ENCODE results near the gene IL31RA. TPM values are rescaled to one million over a fixed set of nuclear protein-coding genes. Genes with fewer than 3 reads are reported as not detected.

The IL31RA gene
- total RNA-seq, 1 experiment from 2014 or later: 0.24 TPM

- POLR2A ChIA-PET (ENCODE audit: low non-redundant PET): no interaction called here
- no peak overlapping the region for H3K4me3 ChIP-seq (ENCODE audit: low read depth, low read length, poor library complexity, severe bottlenecking)
- H3K36me3 ChIP-seq (ENCODE audit: insufficient read depth, low read length, poor library complexity, severe bottlenecking): no peaks in the 10 kb centered on the region
- CTCF ChIA-PET: no interaction called here
- H3K9me3 ChIP-seq (ENCODE audit: low read depth, low read length, poor library complexity, severe bottlenecking): no peaks in the 10 kb centered on the region
- no TSS peak for BruUV-seq (replicated peaks)
- peaks cover 16% of the 10 kb centered on the region for H3K27me3 ChIP-seq (replicated peaks; ENCODE audit: insufficient read depth, low read depth, low read length, poor library complexity)
- intact Hi-C loops (cut with micrococcal nuclease; ENCODE audit: unreplicated experiment): no loop called here
- no peak overlapping the region for H3K27ac ChIP-seq (ENCODE audit: low read depth, low read length, poor library complexity, severe bottlenecking)
- no peaks in the 10 kb centered on the region for H3K4me1 ChIP-seq (ENCODE audit: insufficient read depth, low read length, poor library complexity, severe bottlenecking)
- TF ChIP-seq, protein P1, sequence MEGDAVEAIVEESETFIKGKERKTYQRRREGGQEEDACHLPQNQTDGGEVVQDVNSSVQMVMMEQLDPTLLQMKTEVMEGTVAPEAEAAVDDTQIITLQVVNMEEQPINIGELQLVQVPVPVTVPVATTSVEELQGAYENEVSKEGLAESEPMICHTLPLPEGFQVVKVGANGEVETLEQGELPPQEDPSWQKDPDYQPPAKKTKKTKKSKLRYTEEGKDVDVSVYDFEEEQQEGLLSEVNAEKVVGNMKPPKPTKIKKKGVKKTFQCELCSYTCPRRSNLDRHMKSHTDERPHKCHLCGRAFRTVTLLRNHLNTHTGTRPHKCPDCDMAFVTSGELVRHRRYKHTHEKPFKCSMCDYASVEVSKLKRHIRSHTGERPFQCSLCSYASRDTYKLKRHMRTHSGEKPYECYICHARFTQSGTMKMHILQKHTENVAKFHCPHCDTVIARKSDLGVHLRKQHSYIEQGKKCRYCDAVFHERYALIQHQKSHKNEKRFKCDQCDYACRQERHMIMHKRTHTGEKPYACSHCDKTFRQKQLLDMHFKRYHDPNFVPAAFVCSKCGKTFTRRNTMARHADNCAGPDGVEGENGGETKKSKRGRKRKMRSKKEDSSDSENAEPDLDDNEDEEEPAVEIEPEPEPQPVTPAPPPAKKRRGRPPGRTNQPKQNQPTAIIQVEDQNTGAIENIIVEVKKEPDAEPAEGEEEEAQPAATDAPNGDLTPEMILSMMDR (conservative IDR thresholded peaks at IDR 0.05; ENCODE audit: low read depth, low read length): no peak
- TF ChIP-seq EZH2 (IDR thresholded peaks at IDR 0.05; ENCODE audit: borderline replicate concordance, low read depth, low read length, poor library complexity, severe bottlenecking): no peak
- DNase-seq (ENCODE audit: low spot score): no peak
Observed at GRCh38 chr5:55817030-55817429, 34.1 kb upstream of the IL31RA start.

DNA sequence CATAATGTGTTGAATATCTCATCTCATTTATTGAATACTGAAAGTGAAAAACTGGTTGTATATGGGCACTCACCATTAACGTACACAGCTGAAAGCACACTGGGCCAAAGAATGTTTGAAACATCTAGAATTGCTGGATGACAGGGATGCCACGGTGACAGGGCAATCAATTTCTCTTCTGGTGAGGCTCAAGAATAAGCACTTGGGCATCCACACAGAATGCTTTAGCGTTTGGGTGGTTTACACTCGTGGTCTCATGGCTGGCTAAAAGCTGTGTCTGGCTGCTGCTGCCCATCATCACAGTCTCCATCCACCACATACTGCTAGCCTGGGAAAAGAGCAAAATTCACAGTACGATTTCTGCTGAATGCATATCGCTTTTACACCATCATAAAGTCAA lies 30.7 kb upstream of the IL31RA start:
- POLR2A ChIA-PET (ENCODE audit: low non-redundant PET): no interaction called here
- TF ChIP-seq EZH2 (IDR thresholded peaks at IDR 0.05; ENCODE audit: borderline replicate concordance, low read depth, low read length, poor library complexity, severe bottlenecking): no peak
- TF ChIP-seq, protein P1 (conservative IDR thresholded peaks at IDR 0.05; ENCODE audit: low read depth, low read length): no peak
- no peak overlapping the region for H3K27ac ChIP-seq (ENCODE audit: low read depth, low read length, poor library complexity, severe bottlenecking)
- no peaks in the 10 kb centered on the region for H3K36me3 ChIP-seq (ENCODE audit: insufficient read depth, low read length, poor library complexity, severe bottlenecking)
- H3K27me3 ChIP-seq (replicated peaks; ENCODE audit: insufficient read depth, low read depth, low read length, poor library complexity): peaks cover 34% of the 10 kb centered on the region
- DNase-seq (ENCODE audit: low spot score): no peak
- H3K4me1 ChIP-seq (ENCODE audit: insufficient read depth, low read length, poor library complexity, severe bottlenecking): no peaks in the 10 kb centered on the region
- intact Hi-C loops (cut with micrococcal nuclease; ENCODE audit: unreplicated experiment): no loop called here
- CTCF ChIA-PET: no interaction called here
- no TSS peak for BruUV-seq (replicated peaks)
- H3K9me3 ChIP-seq (ENCODE audit: low read depth, low read length, poor library complexity, severe bottlenecking): no peaks in the 10 kb centered on the region
- H3K4me3 ChIP-seq (ENCODE audit: low read depth, low read length, poor library complexity, severe bottlenecking): no peak overlapping the region

DNA sequence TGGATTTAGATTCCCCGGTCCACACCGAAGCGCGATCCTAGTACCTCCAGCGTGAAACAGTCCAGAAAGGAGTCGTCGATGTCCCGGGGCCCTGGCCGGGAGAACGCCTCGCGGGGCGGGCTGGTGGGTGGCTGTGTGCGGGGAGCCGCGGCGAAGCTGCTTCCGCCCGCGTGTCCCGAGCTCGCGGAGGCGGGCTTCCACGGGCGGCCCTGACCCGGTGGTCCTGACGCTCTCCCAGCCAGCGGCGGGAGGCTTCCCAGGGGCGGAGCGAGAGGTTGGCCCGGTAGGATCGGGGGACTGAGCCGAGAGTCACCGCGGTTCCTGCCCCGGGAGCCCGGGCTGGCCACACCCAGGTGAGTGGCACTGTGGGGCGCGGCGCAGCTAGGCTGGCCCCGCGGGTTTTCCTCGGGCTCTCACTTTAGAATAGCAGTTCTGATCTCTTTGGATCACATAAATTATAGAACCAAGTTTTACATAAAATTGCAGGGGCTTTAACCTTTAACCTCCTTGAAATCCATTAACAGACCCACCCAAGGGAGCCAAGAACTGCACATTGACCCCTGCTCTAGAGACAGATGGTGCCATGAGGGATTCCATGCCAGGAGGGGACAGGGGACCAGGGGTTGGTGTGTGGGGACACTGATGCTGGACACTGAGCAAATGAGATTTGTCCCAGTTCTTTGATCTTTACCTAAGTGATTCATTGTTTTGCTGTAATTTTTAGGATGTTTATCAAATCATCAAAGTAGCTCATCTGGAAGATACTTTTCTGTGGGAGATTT lies 29.2 kb upstream of the IL31RA start:
- H3K4me1 ChIP-seq (ENCODE audit: insufficient read depth, low read length, poor library complexity, severe bottlenecking): no peaks in the 10 kb centered on the region
- no peaks in the 10 kb centered on the region for H3K36me3 ChIP-seq (ENCODE audit: insufficient read depth, low read length, poor library complexity, severe bottlenecking)
- no peak for DNase-seq (ENCODE audit: low spot score)
- POLR2A ChIA-PET (ENCODE audit: low non-redundant PET): no interaction called here
- H3K27ac ChIP-seq (ENCODE audit: low read depth, low read length, poor library complexity, severe bottlenecking): no peak overlapping the region
- intact Hi-C loops (cut with micrococcal nuclease; ENCODE audit: unreplicated experiment): no loop called here
- H3K4me3 ChIP-seq (ENCODE audit: low read depth, low read length, poor library complexity, severe bottlenecking): no peak overlapping the region
- no peaks in the 10 kb centered on the region for H3K9me3 ChIP-seq (ENCODE audit: low read depth, low read length, poor library complexity, severe bottlenecking)
- BruUV-seq (replicated peaks): no TSS peak
- CTCF ChIA-PET: no interaction called here
- TF ChIP-seq EZH2 (IDR thresholded peaks at IDR 0.05; ENCODE audit: borderline replicate concordance, low read depth, low read length, poor library complexity, severe bottlenecking): no peak
- TF ChIP-seq, protein P1 (conservative IDR thresholded peaks at IDR 0.05; ENCODE audit: low read depth, low read length): no peak
- peaks cover 34% of the 10 kb centered on the region for H3K27me3 ChIP-seq (replicated peaks; ENCODE audit: insufficient read depth, low read depth, low read length, poor library complexity)
